HepG2 (cell line): ENCODE data around the gene RPP25L. TPM values are rescaled to one million over a fixed set of nuclear protein-coding genes. Genes with fewer than 3 reads are reported as not detected.

Source experiments
- GABPA ChIP-seq, 2 experiments: IDR thresholded peaks; 2 replicates each; pipeline ENCODE4 v1.6.1; 2011 to 2016; ENCODE audit warnings: low read depth in 2 of 2, low read length in 1 of 2, missing biosample characterization in 1 of 2, missing genetic modification characterization in 1 of 2
- KDM1A ChIP-seq: IDR thresholded peaks from 2 replicates; pipeline ENCODE4 v1.6.1; 2016; ENCODE audit warnings: missing compliant biosample characterization
- KDM3A ChIP-seq: IDR thresholded peaks from 2 replicates; pipeline ENCODE4 v1.6.1; 2018; ENCODE audit warnings: low read depth, missing compliant biosample characterization
- NCOA2 ChIP-seq: sonication (generic); formaldehyde crosslinking; IDR thresholded peaks from 2 replicates; pipeline ENCODE4 v1.8.0; 2022; ENCODE audit warnings: inconsistent platforms
- NR2F2 ChIP-seq: IDR thresholded peaks from 2 replicates; pipeline ENCODE4 v1.6.1; 2012; ENCODE audit warnings: low read depth, inconsistent platforms, borderline replicate concordance
- RAD51 ChIP-seq: fragments of 450-650 bp; IDR thresholded peaks from 2 replicates; pipeline ENCODE4 v1.6.1; 2016; ENCODE audit warnings: borderline replicate concordance
- RFXAP ChIP-seq: sonication (generic); formaldehyde crosslinking; IDR thresholded peaks from 2 replicates; pipeline ENCODE4 v1.4.0; 2020; ENCODE audit warnings: missing genetic modification reagents, borderline replicate concordance
- SRSF9 ChIP-seq: fragments of 200-400 bp; formaldehyde crosslinking; IDR thresholded peaks from 2 replicates; pipeline ENCODE4 v1.6.1; 2018; ENCODE audit warnings: borderline replicate concordance, mild to moderate bottlenecking, low read depth, low read length; ENCODE audit not compliant: insufficient read depth, poor library complexity, severe bottlenecking
- SRY ChIP-seq: sonication (generic); formaldehyde crosslinking; IDR thresholded peaks from 2 replicates; pipeline ENCODE4 v1.8.0; 2022; ENCODE audit warnings: mild to moderate bottlenecking, missing genetic modification reagents
- TARDBP ChIP-seq: sonication (generic); formaldehyde crosslinking; IDR thresholded peaks from 2 replicates; pipeline ENCODE4 v1.8.0; 2022; ENCODE audit warnings: mild to moderate bottlenecking, missing genetic modification reagents
- XRCC5 ChIP-seq: fragments of 200-400 bp; formaldehyde crosslinking; optimal IDR thresholded peaks from 2 replicates; pipeline ENCODE3; 2017; ENCODE audit warnings: mild to moderate bottlenecking, low read length
- ZNF138 ChIP-seq: sonication (generic); formaldehyde crosslinking; IDR thresholded peaks from 2 replicates; pipeline ENCODE4 v1.5.0; 2020; ENCODE audit warnings: mild to moderate bottlenecking, low read depth, missing genetic modification reagents
- ZNF256 ChIP-seq: sonication (generic); formaldehyde crosslinking; conservative IDR thresholded peaks from 2 replicates; pipeline ENCODE4 v1.4.0; 2020; ENCODE audit warnings: missing genetic modification reagents
- ZNF788 ChIP-seq: sonication (generic); formaldehyde crosslinking; IDR thresholded peaks from 2 replicates; pipeline ENCODE4 v1.5.0; 2020; ENCODE audit warnings: mild to moderate bottlenecking, missing genetic modification reagents, borderline replicate concordance
- polyA plus RNA-seq, 8 experiments: library from polyadenylated mRNA; depleted of rRNA in 3 of 8; stranded (reverse) in 7 of 8; unstranded in 1 of 8; fragments of >200 nt; fragmentation: Illumina TruSeq in 4 of 8; extraction: Trizol in 4 of 8; gene quantifications; 2 replicates each; pipeline versions ENCODE4 v1.2.1 to v1.2.3, GENCODE V29; 2011 to 2016; ENCODE audit warnings: low read depth in 4 of 8, missing spikeins in 1 of 8, mixed read lengths in 1 of 8; ENCODE audit not compliant: insufficient read depth in 1 of 8
- total RNA-seq, 5 experiments: library from RNA; depleted of rRNA; stranded (reverse); fragments of >200 nt; fragmentation: Illumina TruSeq; extraction: Trizol; gene quantifications; 2 replicates each; pipeline ENCODE4 v1.2.3, GENCODE V29; 2016; ENCODE audit warnings: low read depth in 1 of 5
- TF ChIP-seq, protein P1 (sequence below): sonication (generic); formaldehyde crosslinking; IDR thresholded peaks from 2 replicates; pipeline ENCODE4 v1.4.0; 2020; ENCODE audit warnings: mild to moderate bottlenecking, missing genetic modification reagents
- TF ChIP-seq, protein P2 (sequence below): IDR thresholded peaks from 2 replicates; pipeline ENCODE4 v1.6.1; 2016; ENCODE audit warnings: mild to moderate bottlenecking, missing biosample characterization, missing genetic modification reagents
- TF ChIP-seq, protein P3 (sequence below): sonication (generic); formaldehyde crosslinking; IDR thresholded peaks from 2 replicates; pipeline ENCODE4 v1.4.0; 2020; ENCODE audit warnings: mild to moderate bottlenecking, missing genetic modification reagents, borderline replicate concordance
- TF ChIP-seq, protein P4 (sequence below): sonication (generic); formaldehyde crosslinking; IDR thresholded peaks from 2 replicates; pipeline ENCODE4 v1.4.0; 2020; ENCODE audit warnings: missing genetic modification reagents
- TF ChIP-seq, protein P5 (sequence below): sonication (generic); formaldehyde crosslinking; conservative IDR thresholded peaks from 2 replicates; pipeline ENCODE4 v1.4.0; 2020; ENCODE audit warnings: missing genetic modification reagents

The RPP25L gene
- total and polyA plus RNA-seq, 2 of the 13 experiments (the other 11 are each of a cell fraction or from before 2014, with no cell fraction given) = 24.5 to 27.3 TPM

DNA sequence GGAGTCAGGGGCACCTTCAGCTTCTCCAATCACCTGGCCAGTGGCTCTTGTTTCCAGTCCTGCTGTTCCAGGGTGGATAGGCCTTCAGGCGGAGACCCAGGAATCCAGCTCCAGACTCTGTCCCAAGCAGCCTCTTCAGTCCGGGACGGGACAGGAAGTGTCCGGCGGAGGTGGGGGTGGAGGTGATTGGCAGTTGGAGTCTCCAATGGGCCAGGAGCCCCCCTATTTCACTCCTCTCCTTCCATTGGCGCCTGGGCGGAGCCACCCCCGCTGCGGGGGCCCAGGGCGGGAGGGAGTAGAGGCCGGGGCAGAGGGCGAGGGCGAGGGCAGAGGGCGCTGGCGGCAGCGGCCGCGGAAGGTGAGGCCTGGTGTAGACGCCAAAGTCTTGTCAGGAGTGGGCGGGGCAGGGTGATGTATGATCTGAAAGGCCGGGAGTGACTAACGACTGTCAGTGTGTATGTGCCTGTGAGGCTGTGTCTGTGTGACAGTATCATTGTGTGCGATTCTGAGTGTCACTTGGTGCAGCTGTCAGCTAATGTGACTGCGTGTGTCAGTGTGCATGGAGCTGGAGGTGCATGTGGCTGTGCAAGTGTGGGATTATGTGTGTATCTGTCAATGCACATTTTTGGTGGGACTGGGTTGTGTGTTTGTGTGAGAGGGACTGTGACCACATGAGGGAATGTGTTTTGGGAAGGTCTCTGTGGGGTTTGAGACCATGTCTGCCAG, 40.1 kb upstream of the RPP25L start, which contains the start of gene IL11RA (continued):
- TF ChIP-seq, protein P1, sequence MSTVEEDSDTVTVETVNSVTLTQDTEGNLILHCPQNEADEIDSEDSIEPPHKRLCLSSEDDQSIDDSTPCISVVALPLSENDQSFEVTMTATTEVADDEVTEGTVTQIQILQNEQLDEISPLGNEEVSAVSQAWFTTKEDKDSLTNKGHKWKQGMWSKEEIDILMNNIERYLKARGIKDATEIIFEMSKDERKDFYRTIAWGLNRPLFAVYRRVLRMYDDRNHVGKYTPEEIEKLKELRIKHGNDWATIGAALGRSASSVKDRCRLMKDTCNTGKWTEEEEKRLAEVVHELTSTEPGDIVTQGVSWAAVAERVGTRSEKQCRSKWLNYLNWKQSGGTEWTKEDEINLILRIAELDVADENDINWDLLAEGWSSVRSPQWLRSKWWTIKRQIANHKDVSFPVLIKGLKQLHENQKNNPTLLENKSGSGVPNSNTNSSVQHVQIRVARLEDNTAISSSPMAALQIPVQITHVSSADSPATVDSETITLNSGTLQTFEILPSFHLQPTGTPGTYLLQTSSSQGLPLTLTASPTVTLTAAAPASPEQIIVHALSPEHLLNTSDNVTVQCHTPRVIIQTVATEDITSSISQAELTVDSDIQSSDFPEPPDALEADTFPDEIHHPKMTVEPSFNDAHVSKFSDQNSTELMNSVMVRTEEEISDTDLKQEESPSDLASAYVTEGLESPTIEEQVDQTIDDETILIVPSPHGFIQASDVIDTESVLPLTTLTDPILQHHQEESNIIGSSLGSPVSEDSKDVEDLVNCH (CRISPR knock-in tag) = no peak
- TF ChIP-seq ZNF138 (CRISPR knock-in tag) = no peak
- TF ChIP-seq TARDBP (CRISPR knock-in tag) = no peak; the same call in 1 of the 2 replicates
- peak; percentile 66; the same call in 1 of the 2 replicates for TF ChIP-seq RFXAP (CRISPR knock-in tag)
- TF ChIP-seq, protein P2, sequence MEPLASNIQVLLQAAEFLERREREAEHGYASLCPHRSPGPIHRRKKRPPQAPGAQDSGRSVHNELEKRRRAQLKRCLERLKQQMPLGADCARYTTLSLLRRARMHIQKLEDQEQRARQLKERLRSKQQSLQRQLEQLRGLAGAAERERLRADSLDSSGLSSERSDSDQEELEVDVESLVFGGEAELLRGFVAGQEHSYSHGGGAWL (CRISPR knock-in tag) = 0 out of 2 replicates have a peak, but pooled peaks have one; percentile 53
- TF ChIP-seq, protein P3, sequence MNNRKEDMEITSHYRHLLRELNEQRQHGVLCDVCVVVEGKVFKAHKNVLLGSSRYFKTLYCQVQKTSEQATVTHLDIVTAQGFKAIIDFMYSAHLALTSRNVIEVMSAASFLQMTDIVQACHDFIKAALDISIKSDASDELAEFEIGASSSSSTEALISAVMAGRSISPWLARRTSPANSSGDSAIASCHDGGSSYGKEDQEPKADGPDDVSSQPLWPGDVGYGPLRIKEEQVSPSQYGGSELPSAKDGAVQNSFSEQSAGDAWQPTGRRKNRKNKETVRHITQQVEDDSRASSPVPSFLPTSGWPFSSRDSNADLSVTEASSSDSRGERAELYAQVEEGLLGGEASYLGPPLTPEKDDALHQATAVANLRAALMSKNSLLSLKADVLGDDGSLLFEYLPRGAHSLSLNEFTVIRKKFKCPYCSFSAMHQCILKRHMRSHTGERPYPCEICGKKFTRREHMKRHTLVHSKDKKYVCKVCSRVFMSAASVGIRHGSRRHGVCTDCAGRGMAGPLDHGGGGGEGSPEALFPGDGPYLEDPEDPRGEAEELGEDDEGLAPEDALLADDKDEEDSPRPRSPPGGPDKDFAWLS (CRISPR knock-in tag) = no peak
- TF ChIP-seq ZNF256 (CRISPR knock-in tag) = no peak
- no peak for TF ChIP-seq GABPA (IDR thresholded peaks at IDR 0.05; ENCODE audit: low read depth, low read length)
- TF ChIP-seq GABPA (CRISPR knock-in tag; IDR thresholded peaks at IDR 0.05; ENCODE audit: low read depth) = peak; percentile 87
- no peak for TF ChIP-seq RAD51
- TF ChIP-seq, protein P4, sequence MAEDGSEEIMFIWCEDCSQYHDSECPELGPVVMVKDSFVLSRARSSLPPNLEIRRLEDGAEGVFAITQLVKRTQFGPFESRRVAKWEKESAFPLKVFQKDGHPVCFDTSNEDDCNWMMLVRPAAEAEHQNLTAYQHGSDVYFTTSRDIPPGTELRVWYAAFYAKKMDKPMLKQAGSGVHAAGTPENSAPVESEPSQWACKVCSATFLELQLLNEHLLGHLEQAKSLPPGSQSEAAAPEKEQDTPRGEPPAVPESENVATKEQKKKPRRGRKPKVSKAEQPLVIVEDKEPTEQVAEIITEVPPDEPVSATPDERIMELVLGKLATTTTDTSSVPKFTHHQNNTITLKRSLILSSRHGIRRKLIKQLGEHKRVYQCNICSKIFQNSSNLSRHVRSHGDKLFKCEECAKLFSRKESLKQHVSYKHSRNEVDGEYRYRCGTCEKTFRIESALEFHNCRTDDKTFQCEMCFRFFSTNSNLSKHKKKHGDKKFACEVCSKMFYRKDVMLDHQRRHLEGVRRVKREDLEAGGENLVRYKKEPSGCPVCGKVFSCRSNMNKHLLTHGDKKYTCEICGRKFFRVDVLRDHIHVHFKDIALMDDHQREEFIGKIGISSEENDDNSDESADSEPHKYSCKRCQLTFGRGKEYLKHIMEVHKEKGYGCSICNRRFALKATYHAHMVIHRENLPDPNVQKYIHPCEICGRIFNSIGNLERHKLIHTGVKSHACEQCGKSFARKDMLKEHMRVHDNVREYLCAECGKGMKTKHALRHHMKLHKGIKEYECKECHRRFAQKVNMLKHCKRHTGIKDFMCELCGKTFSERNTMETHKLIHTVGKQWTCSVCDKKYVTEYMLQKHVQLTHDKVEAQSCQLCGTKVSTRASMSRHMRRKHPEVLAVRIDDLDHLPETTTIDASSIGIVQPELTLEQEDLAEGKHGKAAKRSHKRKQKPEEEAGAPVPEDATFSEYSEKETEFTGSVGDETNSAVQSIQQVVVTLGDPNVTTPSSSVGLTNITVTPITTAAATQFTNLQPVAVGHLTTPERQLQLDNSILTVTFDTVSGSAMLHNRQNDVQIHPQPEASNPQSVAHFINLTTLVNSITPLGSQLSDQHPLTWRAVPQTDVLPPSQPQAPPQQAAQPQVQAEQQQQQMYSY = peak; percentile 71; the same call in 1 of the 2 replicates
- peak; percentile 80; the same call in 1 of the 2 replicates for TF ChIP-seq ZNF788 (CRISPR knock-in tag)
- no peak; the same call in 1 of the 2 replicates for TF ChIP-seq NCOA2
- no peak for TF ChIP-seq SRY
- TF ChIP-seq KDM1A (CRISPR knock-in tag) = no peak; the same call in 1 of the 2 replicates
- TF ChIP-seq SRSF9 = no peak
- TF ChIP-seq KDM3A = no peak
- peak; percentile 87 for TF ChIP-seq XRCC5
- TF ChIP-seq, protein P5, sequence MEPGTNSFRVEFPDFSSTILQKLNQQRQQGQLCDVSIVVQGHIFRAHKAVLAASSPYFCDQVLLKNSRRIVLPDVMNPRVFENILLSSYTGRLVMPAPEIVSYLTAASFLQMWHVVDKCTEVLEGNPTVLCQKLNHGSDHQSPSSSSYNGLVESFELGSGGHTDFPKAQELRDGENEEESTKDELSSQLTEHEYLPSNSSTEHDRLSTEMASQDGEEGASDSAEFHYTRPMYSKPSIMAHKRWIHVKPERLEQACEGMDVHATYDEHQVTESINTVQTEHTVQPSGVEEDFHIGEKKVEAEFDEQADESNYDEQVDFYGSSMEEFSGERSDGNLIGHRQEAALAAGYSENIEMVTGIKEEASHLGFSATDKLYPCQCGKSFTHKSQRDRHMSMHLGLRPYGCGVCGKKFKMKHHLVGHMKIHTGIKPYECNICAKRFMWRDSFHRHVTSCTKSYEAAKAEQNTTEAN (CRISPR knock-in tag) = peak; percentile 72
- peak; percentile 58; the same call in 1 of the 2 replicates for TF ChIP-seq NR2F2
